ENCODE results near the gene DNAL4.

Gene DNAL4

Small RNAs within 50 kb of the gene (small RNA-seq; reads per million reads assigned to genes)
- gene AL021707.8 = 0 reads per million in 2 experiments
